Caco-2 (cell line): ENCODE data around the gene ATRAID. TPM values are rescaled to one million over a fixed set of nuclear protein-coding genes. Genes with fewer than 3 reads are reported as not detected.

Experiments
- BruUV-seq: library from RNA; stranded (reverse); fragments of 400-500 nt; replicated peaks from 2 replicates; lab custom pipeline; 2021; lab: Mats Ljungman, UMichigan
- CTCF ChIA-PET: fragments of 300-600 bp; sonication (Branson Sonifier 250); formaldehyde crosslinking; loops from one replicate; lab custom pipeline; 2022; ENCODE audit warnings: antibody characterized with exemption; lab: Charles Lee
- POLR2A ChIA-PET: fragments of 300-600 bp; sonication (Branson Sonifier 250); formaldehyde crosslinking; loops from one replicate; lab custom pipeline; 2022; ENCODE audit warnings: antibody characterized with exemption; lab: Charles Lee
- DNase-seq, 2 experiments: peaks; one replicate each; pipeline versions ENCODE4 v3.0.0 to v3.0.0-alpha.2; 2020 to 2022
- H3K27me3 ChIP-seq: replicated peaks from 2 replicates; pipeline ENCODE4 v1.6.0; 2011; ENCODE audit warnings: low read length; ENCODE audit not compliant: control insufficient read depth, insufficient read depth
- H3K36me3 ChIP-seq: 2 replicates; pipeline ENCODE4 v1.5.1; 2011; ENCODE audit warnings: low read length; ENCODE audit not compliant: control insufficient read depth, insufficient read depth
- H3K4me1 ChIP-seq: fragments of 250-450 bp; sonication (Bioruptor Pico); 2 replicates; pipeline ENCODE4 v1.5.1; 2020; ENCODE audit warnings: mild to moderate bottlenecking
- H3K4me3 ChIP-seq: 2 replicates; pipeline ENCODE4 v1.5.1; 2011; ENCODE audit warnings: low read depth, mild to moderate bottlenecking, control low read depth, low read length
- H3K9me3 ChIP-seq: fragments of 250-450 bp; sonication (Bioruptor Pico); 2 replicates; pipeline ENCODE4 v1.5.1; 2020; ENCODE audit warnings: mild to moderate bottlenecking, moderate library complexity
- H3K27ac Mint-ChIP-seq: one replicate; pipeline ENCODE4 v1.8.0; 2022; ENCODE audit warnings: mixed read lengths; ENCODE audit not compliant: unreplicated experiment
- H3K27me3 Mint-ChIP-seq: one replicate; pipeline ENCODE4 v1.8.0; 2022; ENCODE audit warnings: mixed read lengths; ENCODE audit not compliant: insufficient read depth, unreplicated experiment
- H3K36me3 Mint-ChIP-seq: one replicate; pipeline ENCODE4 v1.8.0; 2022; ENCODE audit warnings: mild to moderate bottlenecking, mixed read lengths; ENCODE audit not compliant: insufficient read depth, unreplicated experiment
- H3K4me1 Mint-ChIP-seq: one replicate; pipeline ENCODE4 v1.8.0; 2022; ENCODE audit warnings: low read depth, mixed read lengths; ENCODE audit not compliant: unreplicated experiment
- H3K4me3 Mint-ChIP-seq: one replicate; pipeline ENCODE4 v1.8.0; 2022; ENCODE audit warnings: mild to moderate bottlenecking, moderate library complexity, mixed read lengths; ENCODE audit not compliant: unreplicated experiment
- H3K9me3 Mint-ChIP-seq: one replicate; pipeline ENCODE4 v1.8.0; 2022; ENCODE audit warnings: mixed read lengths; ENCODE audit not compliant: unreplicated experiment
- CTCF ChIP-seq, 2 experiments: fragments of 200-600 bp in 1 of 2; IDR thresholded peaks; 1 replicate in 1 of 2; 2 replicates in 1 of 2; pipeline versions ENCODE4 v1.5.1 to v1.8.0; 2011 to 2022; ENCODE audit warnings: antibody characterized with exemption in 1 of 2, control low read depth in 1 of 2, inconsistent platforms in 1 of 2, low read depth in 1 of 2, low read length in 1 of 2, mild to moderate bottlenecking in 1 of 2, moderate library complexity in 1 of 2; ENCODE audit not compliant: insufficient read depth in 1 of 2, severe bottlenecking in 1 of 2, unreplicated experiment in 1 of 2
- intact Hi-C: fragments of 100-400 bp; cut with micrococcal nuclease; formaldehyde crosslinking; loops from one replicate; pipeline ENCODE4 v1.10.0; 2022; ENCODE audit not compliant: unreplicated experiment
- total RNA-seq: library from RNA; stranded (reverse); gene quantifications from 2 replicates; pipeline ENCODE4 v1.2.3, GENCODE V29; 2022

ATRAID gene
- total RNA-seq, 1 experiment from 2014 or later, result 157 TPM

GRCh38 chr2:27199241-27199640, 12.6 kb upstream of the ATRAID start:
- Mint-ChIP-seq H3K4me1 (no peaks in the 10 kb centered on the region), H3K27me3 (no peaks in the 10 kb centered on the region), H3K27ac (no peak overlapping the region), H3K36me3 (peaks cover 13% of the 10 kb centered on the region), H3K4me3 (no peak overlapping the region), H3K9me3 (no peaks in the 10 kb centered on the region)
- Histone ChIP-seq H3K9me3 (no peaks in the 10 kb centered on the region), H3K36me3 (peaks cover 9% of the 10 kb centered on the region), H3K27me3 (no peaks in the 10 kb centered on the region), H3K4me3 (no peak overlapping the region), H3K4me1 (no peaks in the 10 kb centered on the region)
- BruUV-seq, result no TSS peak
- DNase-seq, result no peak
- ChIA-PET POLR2A (no interaction called here), CTCF (no interaction called here)
- no peak for TF ChIP-seq CTCF (IDR thresholded peaks at IDR 0.05; ENCODE audit: insufficient read depth in 1 of 2, low read depth in 1 of 2, low read length in 1 of 2, severe bottlenecking in 1 of 2, unreplicated experiment in 1 of 2)
- intact Hi-C loops, result no loop called here

- no peak overlapping the region for H3K27ac Mint-ChIP-seq
Observed at GRCh38 chr2:27201675-27202074, 10.2 kb upstream of the ATRAID start.

GRCh38 chr2:27202854-27203253, 9.0 kb upstream of the ATRAID start:
- no peaks in the 10 kb centered on the region for H3K9me3 ChIP-seq
- BruUV-seq, result no TSS peak
- no peak overlapping the region for H3K4me3 Mint-ChIP-seq
- H3K36me3 ChIP-seq, result peaks cover 12% of the 10 kb centered on the region
- CTCF ChIA-PET, result interaction anchor here (1.0 kb wide), 1 partner anchor 12 kb away, joined by 9 read pairs; no protein-coding TSS in a partner anchor
- no peaks in the 10 kb centered on the region for H3K27me3 Mint-ChIP-seq
- TF ChIP-seq CTCF (IDR thresholded peaks at IDR 0.05; ENCODE audit: insufficient read depth in 1 of 2, low read depth in 1 of 2, low read length in 1 of 2, severe bottlenecking in 1 of 2, unreplicated experiment in 1 of 2), result no peak
- peaks cover 34% of the 10 kb centered on the region for H3K36me3 Mint-ChIP-seq
- intact Hi-C loops, result no loop called here
- no peak overlapping the region for H3K4me3 ChIP-seq
- no peak overlapping the region for H3K27ac Mint-ChIP-seq
- no peaks in the 10 kb centered on the region for H3K9me3 Mint-ChIP-seq
- POLR2A ChIA-PET, result no interaction called here
- H3K4me1 ChIP-seq, result no peaks in the 10 kb centered on the region
- no peak for DNase-seq
- no peaks in the 10 kb centered on the region for H3K4me1 Mint-ChIP-seq
- H3K27me3 ChIP-seq, result no peaks in the 10 kb centered on the region

More at GRCh38 chr2:27201675-27202074, 10.2 kb upstream of the ATRAID start:
- no TSS peak for BruUV-seq
- intact Hi-C loops, result no loop called here
- H3K4me3 Mint-ChIP-seq, result no peak overlapping the region
- peaks cover 9% of the 10 kb centered on the region for H3K36me3 ChIP-seq
- no peaks in the 10 kb centered on the region for H3K9me3 Mint-ChIP-seq
- no peak for DNase-seq
- no peaks in the 10 kb centered on the region for H3K4me1 ChIP-seq
- H3K36me3 Mint-ChIP-seq, result peaks cover 25% of the 10 kb centered on the region
- CTCF ChIA-PET, result no interaction called here
- no peak overlapping the region for H3K4me3 ChIP-seq
- H3K9me3 ChIP-seq, result no peaks in the 10 kb centered on the region
- no peaks in the 10 kb centered on the region for H3K27me3 Mint-ChIP-seq
- no peaks in the 10 kb centered on the region for H3K4me1 Mint-ChIP-seq
- POLR2A ChIA-PET, result interaction anchor here (0.5 kb wide), 1 partner anchor 11 kb away, joined by 3 read pairs; the partner anchor contains the start of gene SLC5A6
- no peak for TF ChIP-seq CTCF (IDR thresholded peaks at IDR 0.05; ENCODE audit: insufficient read depth in 1 of 2, low read depth in 1 of 2, low read length in 1 of 2, severe bottlenecking in 1 of 2, unreplicated experiment in 1 of 2)
- no peaks in the 10 kb centered on the region for H3K27me3 ChIP-seq
